ENCODE measurements around the gene BANP. TPM values are rescaled to one million over a fixed set of nuclear protein-coding genes. Genes with fewer than 3 reads are reported as not detected.
A peak's percentile ranks its signal among the peaks of the same experiment; 100 is the strongest.

BANP gene
- total RNA-seq, 1 donor from 2014 or later: 17.6 TPM

GRCh38 chr16:88060524-88061219, 109.4 kb downstream of the BANP start:
- peak; percentile 26 for TF ChIP-seq CTCF (conservative IDR thresholded peaks at IDR 0.05; ENCODE audit: low read depth, low read length)
- no peak for DNase-seq (ENCODE audit: low read depth)
- no peak overlapping the region for H3K4me3 ChIP-seq (ENCODE audit: low read depth, low read length)

DNA sequence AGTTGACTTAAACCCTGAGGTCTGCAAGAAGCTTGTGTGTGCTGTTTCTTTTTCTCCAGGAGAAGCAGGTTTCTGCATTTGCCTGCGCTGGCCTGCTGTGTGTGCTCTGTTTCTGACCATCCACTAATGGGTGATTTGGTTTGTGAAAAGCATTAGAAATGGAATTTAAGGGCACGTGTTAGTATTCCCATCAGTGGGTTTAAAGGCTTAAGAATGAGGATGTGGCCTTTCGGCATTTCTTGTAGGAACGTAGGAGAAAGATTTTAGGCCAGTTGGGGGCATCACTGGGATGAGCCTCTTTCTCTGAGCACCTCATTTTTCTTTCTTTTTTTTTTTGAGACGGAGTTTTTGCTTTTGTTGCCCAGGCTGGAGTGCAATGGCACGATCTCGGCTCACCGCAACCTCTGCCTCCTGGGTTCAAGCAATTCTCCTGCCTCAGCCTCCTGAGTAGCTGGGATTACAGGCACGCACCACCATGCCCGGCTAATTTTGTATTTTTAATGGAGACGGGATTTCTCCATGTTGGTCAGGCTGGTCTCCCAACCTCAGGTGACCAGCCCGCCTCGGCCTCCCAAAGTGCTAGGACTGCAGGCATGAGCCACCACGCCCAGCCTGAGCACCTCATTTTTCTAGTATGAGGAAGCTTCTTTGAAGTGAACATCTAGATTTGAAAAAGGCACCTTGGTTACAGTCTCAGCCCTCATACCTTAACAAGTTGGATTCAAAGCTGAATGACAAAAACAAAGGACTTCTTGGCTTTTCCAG, 110.3 kb downstream of the BANP start:
- TF ChIP-seq CTCF (conservative IDR thresholded peaks at IDR 0.05; ENCODE audit: low read depth, low read length): no peak
- no peak for DNase-seq (ENCODE audit: low read depth)
- no peak overlapping the region for H3K4me3 ChIP-seq (ENCODE audit: low read depth, low read length)

- H3K4me3 ChIP-seq (ENCODE audit: low read depth, low read length): no peak overlapping the region
- no peak for TF ChIP-seq CTCF (conservative IDR thresholded peaks at IDR 0.05; ENCODE audit: low read depth, low read length)
- DNase-seq (ENCODE audit: low read depth): peak; percentile 4
Observed at GRCh38 chr16:88062341-88063210, 111.3 kb downstream of the BANP start.

DNA sequence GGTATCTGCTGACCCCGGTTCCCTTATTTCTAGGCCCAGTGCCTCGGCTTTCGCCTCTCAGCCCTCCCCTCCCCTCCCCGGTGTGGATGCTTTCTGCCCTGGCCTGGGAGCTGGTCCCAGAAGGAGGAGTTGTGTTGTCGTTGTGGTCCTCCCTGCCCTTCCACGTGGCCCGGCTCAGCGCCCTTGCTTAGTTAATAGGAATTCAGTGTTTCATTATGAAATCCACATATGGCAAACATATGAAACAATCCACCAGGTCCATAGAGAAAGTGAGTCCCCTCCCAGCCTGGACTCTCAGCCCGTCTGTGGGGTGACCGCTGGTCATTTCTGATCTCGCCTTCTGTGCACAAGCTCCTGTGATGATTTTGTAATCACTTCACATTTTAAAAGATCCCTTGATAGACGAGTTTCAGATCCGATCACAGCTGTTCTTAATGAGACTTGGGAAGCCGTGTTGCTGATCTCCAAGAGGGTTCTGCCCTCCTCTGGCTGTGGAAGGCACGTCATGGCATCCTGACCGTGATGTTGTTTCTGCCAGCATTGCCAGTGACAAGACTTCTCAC, 112.1 kb downstream of the BANP start:
- no peak for DNase-seq (ENCODE audit: low read depth)
- no peak overlapping the region for H3K4me3 ChIP-seq (ENCODE audit: low read depth, low read length)
- no peak for TF ChIP-seq CTCF (conservative IDR thresholded peaks at IDR 0.05; ENCODE audit: low read depth, low read length)

GRCh38 chr16:88064011-88064888, 113.0 kb downstream of the BANP start:
- TF ChIP-seq CTCF (conservative IDR thresholded peaks at IDR 0.05; ENCODE audit: low read depth, low read length): no peak
- no peak for DNase-seq (ENCODE audit: low read depth)
- H3K4me3 ChIP-seq (ENCODE audit: low read depth, low read length): no peak overlapping the region

Data from epithelial cell of proximal tubule (primary cell).